WTC11 (cell line): Measurements from ENCODE around the gene MX1. TPM values are rescaled to one million over a fixed set of nuclear protein-coding genes. Genes with fewer than 3 reads are reported as not detected.

Experiments
- ATAC-seq: fragments of 200-7000 bp; cut with Tn5 transposase; 2 replicates; pipeline ENCODE4 v1.10.0; 2021; ENCODE audit warnings: mild to moderate bottlenecking, moderate library complexity
- CTCF ChIA-PET: fragments of 300-600 bp; sonication (Branson Sonifier 250); formaldehyde crosslinking; loops from one replicate; lab custom pipeline; 2021; ENCODE audit warnings: antibody characterized with exemption; lab: Charles Lee
- POLR2A ChIA-PET: fragments of 350-600 bp; sonication (Branson Sonifier 250); formaldehyde crosslinking; loops from one replicate; lab custom pipeline; 2021; ENCODE audit warnings: antibody characterized with exemption; lab: Charles Lee
- DNase-seq: peaks from one replicate; pipeline ENCODE4 v3.0.0; 2021; ENCODE audit warnings: low spot score
- H3K27ac Mint-ChIP-seq: 2 replicates; pipeline ENCODE4 v1.8.0; 2021; ENCODE audit warnings: mixed read lengths
- H3K27me3 Mint-ChIP-seq: 2 replicates; pipeline ENCODE4 v1.8.0; 2021; ENCODE audit warnings: low read depth, mild to moderate bottlenecking, moderate library complexity, mixed read lengths
- H3K36me3 Mint-ChIP-seq: 2 replicates; pipeline ENCODE4 v1.8.0; 2021; ENCODE audit warnings: mixed read lengths
- H3K4me1 Mint-ChIP-seq: 2 replicates; pipeline ENCODE4 v1.8.0; 2022; ENCODE audit warnings: mixed read lengths
- H3K4me3 Mint-ChIP-seq: 2 replicates; pipeline ENCODE4 v1.8.0; 2021; ENCODE audit warnings: mild to moderate bottlenecking, moderate library complexity, mixed read lengths
- H3K9me3 Mint-ChIP-seq: 2 replicates; pipeline ENCODE4 v1.8.0; 2021; ENCODE audit warnings: mixed read lengths
- EMX1 ChIP-seq: fragments of 250-450 bp; sonication (Bioruptor Pico); IDR thresholded peaks from 2 replicates; pipeline ENCODE4 v1.8.0; 2021; ENCODE audit warnings: mild to moderate bottlenecking
- FOXJ3 ChIP-seq: sonication (generic); formaldehyde crosslinking; IDR thresholded peaks from 2 replicates; pipeline ENCODE4 v1.9.0; 2021; ENCODE audit warnings: missing genetic modification reagents, mild to moderate bottlenecking, borderline replicate concordance
- FOXK1 ChIP-seq: sonication (generic); formaldehyde crosslinking; IDR thresholded peaks from 2 replicates; pipeline ENCODE4 v1.8.0; 2022; ENCODE audit warnings: mild to moderate bottlenecking, moderate library complexity, missing genetic modification reagents
- NFATC4 ChIP-seq: fragments of 250-450 bp; sonication (Bioruptor Pico); IDR thresholded peaks from 2 replicates; pipeline ENCODE4 v1.9.0; 2021; ENCODE audit warnings: mild to moderate bottlenecking
- NFE2L1 ChIP-seq: sonication (generic); formaldehyde crosslinking; IDR thresholded peaks from 2 replicates; pipeline ENCODE4 v1.8.1; 2023; ENCODE audit warnings: missing genetic modification reagents
- RORB ChIP-seq: fragments of 250-450 bp; sonication (Bioruptor Pico); IDR thresholded peaks from 2 replicates; pipeline ENCODE4 v1.9.0; 2021; ENCODE audit warnings: mild to moderate bottlenecking
- ZNF121 ChIP-seq: sonication (generic); formaldehyde crosslinking; IDR thresholded peaks from 2 replicates; pipeline ENCODE4 v1.8.0; 2023; ENCODE audit warnings: missing genetic modification reagents
- ZNF219 ChIP-seq: sonication (generic); formaldehyde crosslinking; IDR thresholded peaks from 2 replicates; pipeline ENCODE4 v1.8.0; 2023; ENCODE audit warnings: missing genetic modification reagents, mild to moderate bottlenecking, borderline replicate concordance
- ZNF263 ChIP-seq: sonication (generic); formaldehyde crosslinking; IDR thresholded peaks from 2 replicates; pipeline ENCODE4 v1.8.1; 2022; ENCODE audit warnings: low read depth, mild to moderate bottlenecking, moderate library complexity, missing genetic modification reagents
- ZNF416 ChIP-seq: fragments of 250-450 bp; sonication (Bioruptor Pico); IDR thresholded peaks from 2 replicates; pipeline ENCODE4 v1.9.0; 2021; ENCODE audit warnings: mild to moderate bottlenecking, inconsistent platforms
- ZNF423 ChIP-seq: fragments of 250-450 bp; sonication (Bioruptor Pico); IDR thresholded peaks from 2 replicates; pipeline ENCODE4 v2.1.2; 2022; ENCODE audit warnings: mild to moderate bottlenecking, moderate library complexity
- total RNA-seq: library from RNA; stranded (reverse); gene quantifications from 3 replicates; pipeline ENCODE4 v1.2.3, GENCODE V29; 2021
- TF ChIP-seq, protein P1 (sequence below): sonication (generic); formaldehyde crosslinking; IDR thresholded peaks from 2 replicates; pipeline ENCODE4 v1.8.1; 2023; ENCODE audit warnings: mild to moderate bottlenecking, missing genetic modification reagents
- TF ChIP-seq, protein P2 (sequence below): sonication (generic); formaldehyde crosslinking; IDR thresholded peaks from 2 replicates; pipeline ENCODE4 v1.8.0; 2022; ENCODE audit warnings: mild to moderate bottlenecking, missing genetic modification reagents
- TF ChIP-seq, protein P3 (sequence below): fragments of 250-450 bp; sonication (Bioruptor Pico); IDR thresholded peaks from 2 replicates; pipeline ENCODE4 v2.1.2; 2022; ENCODE audit warnings: mild to moderate bottlenecking, moderate library complexity
- TF ChIP-seq, protein P4 (sequence below): sonication (generic); formaldehyde crosslinking; IDR thresholded peaks from 2 replicates; pipeline ENCODE4 v1.8.0; 2023; ENCODE audit warnings: missing genetic modification reagents, mild to moderate bottlenecking, borderline replicate concordance
- TF ChIP-seq, protein P5 (sequence below): sonication (generic); formaldehyde crosslinking; IDR thresholded peaks from 2 replicates; pipeline ENCODE4 v1.8.1; 2022; ENCODE audit warnings: mild to moderate bottlenecking, missing genetic modification reagents, moderate library complexity, borderline replicate concordance
- TF ChIP-seq, protein P6 (sequence below): fragments of 200-600 bp; IDR thresholded peaks from 2 replicates; pipeline ENCODE4 v1.8.0; 2022; ENCODE audit warnings: antibody characterized with exemption
- TF ChIP-seq, protein P7 (sequence below): fragments of 250-450 bp; sonication (Bioruptor Pico); IDR thresholded peaks from 2 replicates; pipeline ENCODE4 v1.9.0; 2021; ENCODE audit warnings: moderate library complexity, mild to moderate bottlenecking, inconsistent platforms, borderline replicate concordance

The MX1 gene
- total RNA-seq, 1 experiment from 2014 or later: 3.6 TPM

DNA sequence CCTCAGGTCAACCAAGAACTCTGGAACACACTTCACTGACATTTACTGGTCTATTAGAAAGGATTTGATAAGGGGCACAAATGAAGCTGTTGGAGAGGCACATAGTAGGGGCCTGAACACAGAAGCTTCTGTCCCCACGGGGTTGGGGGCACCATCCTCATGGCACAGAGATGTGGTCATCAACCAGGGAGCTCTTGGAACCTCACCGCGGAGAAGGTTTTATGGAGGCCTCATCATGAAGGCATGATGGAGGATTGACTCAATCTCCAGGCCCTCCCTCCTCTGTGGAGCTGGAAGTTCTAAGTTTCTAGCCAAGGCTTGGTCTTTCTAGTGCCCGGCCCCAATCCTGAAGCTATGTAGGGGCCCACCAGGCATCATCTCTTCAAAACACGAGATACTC, 23.6 kb downstream of the MX1 start:
- Mint-ChIP-seq H3K4me3 (no peak overlapping the region), H3K9me3 (no peaks in the 10 kb centered on the region), H3K36me3 (no peaks in the 10 kb centered on the region), H3K27ac (no peak overlapping the region), H3K27me3 (peaks cover 3% of the 10 kb centered on the region), H3K4me1 (peaks cover 23% of the 10 kb centered on the region)
- ChIA-PET CTCF (no interaction called here), POLR2A (no interaction called here)
- TF ChIP-seq NFE2L1 (no peak), ZNF416 (CRISPR knock-in tag) (no peak), EMX1 (CRISPR knock-in tag) (no peak), ZNF219 (CRISPR knock-in tag) (no peak), FOXK1 (CRISPR knock-in tag) (no peak), FOXJ3 (CRISPR knock-in tag) (no peak), ZNF121 (CRISPR knock-in tag) (no peak), ZNF263 (no peak), ZNF423 (no peak), RORB (CRISPR knock-in tag) (no peak)
- TF ChIP-seq, protein P1, sequence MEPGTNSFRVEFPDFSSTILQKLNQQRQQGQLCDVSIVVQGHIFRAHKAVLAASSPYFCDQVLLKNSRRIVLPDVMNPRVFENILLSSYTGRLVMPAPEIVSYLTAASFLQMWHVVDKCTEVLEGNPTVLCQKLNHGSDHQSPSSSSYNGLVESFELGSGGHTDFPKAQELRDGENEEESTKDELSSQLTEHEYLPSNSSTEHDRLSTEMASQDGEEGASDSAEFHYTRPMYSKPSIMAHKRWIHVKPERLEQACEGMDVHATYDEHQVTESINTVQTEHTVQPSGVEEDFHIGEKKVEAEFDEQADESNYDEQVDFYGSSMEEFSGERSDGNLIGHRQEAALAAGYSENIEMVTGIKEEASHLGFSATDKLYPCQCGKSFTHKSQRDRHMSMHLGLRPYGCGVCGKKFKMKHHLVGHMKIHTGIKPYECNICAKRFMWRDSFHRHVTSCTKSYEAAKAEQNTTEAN (CRISPR knock-in tag): no peak
- TF ChIP-seq, protein P2, sequence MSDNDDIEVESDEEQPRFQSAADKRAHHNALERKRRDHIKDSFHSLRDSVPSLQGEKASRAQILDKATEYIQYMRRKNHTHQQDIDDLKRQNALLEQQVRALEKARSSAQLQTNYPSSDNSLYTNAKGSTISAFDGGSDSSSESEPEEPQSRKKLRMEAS (CRISPR knock-in tag): no peak
- TF ChIP-seq, protein P3, sequence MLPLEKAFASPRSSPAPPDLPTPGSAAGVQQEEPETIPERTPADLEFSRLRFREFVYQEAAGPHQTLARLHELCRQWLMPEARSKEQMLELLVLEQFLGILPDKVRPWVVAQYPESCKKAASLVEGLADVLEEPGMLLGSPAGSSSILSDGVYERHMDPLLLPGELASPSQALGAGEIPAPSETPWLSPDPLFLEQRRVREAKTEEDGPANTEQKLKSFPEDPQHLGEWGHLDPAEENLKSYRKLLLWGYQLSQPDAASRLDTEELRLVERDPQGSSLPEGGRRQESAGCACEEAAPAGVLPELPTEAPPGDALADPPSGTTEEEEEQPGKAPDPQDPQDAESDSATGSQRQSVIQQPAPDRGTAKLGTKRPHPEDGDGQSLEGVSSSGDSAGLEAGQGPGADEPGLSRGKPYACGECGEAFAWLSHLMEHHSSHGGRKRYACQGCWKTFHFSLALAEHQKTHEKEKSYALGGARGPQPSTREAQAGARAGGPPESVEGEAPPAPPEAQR (CRISPR knock-in tag): no peak
- no peak for DNase-seq
- ATAC-seq: no peak

DNA sequence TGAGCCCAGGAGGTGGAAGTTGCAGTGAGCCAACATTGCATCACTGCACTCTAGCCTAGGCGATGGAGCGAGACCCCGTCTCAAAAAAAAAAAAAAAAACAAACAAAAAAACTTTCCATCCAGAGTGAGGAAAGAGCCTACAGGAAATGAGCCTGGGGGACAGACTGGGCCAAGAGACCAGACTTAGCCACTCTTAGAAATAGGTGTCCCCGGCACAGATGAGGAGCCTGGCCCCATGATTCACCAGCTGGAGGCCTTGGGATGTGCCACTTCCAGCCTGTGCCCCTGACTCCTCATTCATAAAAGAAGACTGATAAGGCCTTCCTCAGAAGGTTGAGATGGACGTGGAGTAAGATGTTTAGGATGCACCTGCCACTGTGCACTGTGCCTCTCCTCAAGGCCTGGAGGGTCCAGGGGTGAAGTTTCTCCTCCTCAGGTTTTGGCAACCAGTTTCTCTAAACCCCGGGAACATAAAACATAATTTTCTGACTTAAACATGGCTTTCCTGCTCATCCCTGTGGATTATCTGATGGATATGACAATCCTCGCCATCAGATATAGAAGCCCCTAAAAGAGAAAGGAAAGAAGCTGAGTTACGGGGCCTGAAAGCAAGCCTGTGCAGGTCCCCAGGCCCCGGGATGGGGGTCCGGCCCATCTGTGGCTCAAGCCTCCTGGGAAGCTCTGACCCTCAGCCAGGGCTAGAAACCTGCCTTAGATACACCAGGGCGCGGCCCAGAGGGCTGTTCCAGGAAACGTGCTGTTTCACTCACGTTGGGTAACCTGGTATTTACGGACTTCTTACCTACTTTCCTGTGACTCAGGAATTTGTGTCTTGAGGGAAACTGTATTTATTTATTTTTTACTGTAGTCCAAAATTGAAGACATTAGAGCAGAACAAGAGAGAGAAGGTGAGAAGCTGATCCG, 26.0 kb downstream of the MX1 start:
- TF ChIP-seq, protein P4, sequence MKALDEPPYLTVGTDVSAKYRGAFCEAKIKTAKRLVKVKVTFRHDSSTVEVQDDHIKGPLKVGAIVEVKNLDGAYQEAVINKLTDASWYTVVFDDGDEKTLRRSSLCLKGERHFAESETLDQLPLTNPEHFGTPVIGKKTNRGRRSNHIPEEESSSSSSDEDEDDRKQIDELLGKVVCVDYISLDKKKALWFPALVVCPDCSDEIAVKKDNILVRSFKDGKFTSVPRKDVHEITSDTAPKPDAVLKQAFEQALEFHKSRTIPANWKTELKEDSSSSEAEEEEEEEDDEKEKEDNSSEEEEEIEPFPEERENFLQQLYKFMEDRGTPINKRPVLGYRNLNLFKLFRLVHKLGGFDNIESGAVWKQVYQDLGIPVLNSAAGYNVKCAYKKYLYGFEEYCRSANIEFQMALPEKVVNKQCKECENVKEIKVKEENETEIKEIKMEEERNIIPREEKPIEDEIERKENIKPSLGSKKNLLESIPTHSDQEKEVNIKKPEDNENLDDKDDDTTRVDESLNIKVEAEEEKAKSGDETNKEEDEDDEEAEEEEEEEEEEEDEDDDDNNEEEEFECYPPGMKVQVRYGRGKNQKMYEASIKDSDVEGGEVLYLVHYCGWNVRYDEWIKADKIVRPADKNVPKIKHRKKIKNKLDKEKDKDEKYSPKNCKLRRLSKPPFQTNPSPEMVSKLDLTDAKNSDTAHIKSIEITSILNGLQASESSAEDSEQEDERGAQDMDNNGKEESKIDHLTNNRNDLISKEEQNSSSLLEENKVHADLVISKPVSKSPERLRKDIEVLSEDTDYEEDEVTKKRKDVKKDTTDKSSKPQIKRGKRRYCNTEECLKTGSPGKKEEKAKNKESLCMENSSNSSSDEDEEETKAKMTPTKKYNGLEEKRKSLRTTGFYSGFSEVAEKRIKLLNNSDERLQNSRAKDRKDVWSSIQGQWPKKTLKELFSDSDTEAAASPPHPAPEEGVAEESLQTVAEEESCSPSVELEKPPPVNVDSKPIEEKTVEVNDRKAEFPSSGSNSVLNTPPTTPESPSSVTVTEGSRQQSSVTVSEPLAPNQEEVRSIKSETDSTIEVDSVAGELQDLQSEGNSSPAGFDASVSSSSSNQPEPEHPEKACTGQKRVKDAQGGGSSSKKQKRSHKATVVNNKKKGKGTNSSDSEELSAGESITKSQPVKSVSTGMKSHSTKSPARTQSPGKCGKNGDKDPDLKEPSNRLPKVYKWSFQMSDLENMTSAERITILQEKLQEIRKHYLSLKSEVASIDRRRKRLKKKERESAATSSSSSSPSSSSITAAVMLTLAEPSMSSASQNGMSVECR (CRISPR knock-in tag): no peak
- Mint-ChIP-seq H3K4me3 (no peak overlapping the region), H3K27ac (no peak overlapping the region), H3K36me3 (no peaks in the 10 kb centered on the region), H3K9me3 (no peaks in the 10 kb centered on the region), H3K27me3 (no peaks in the 10 kb centered on the region; the same call in 1 of the 2 replicates), H3K4me1 (peaks cover 22% of the 10 kb centered on the region)
- DNase-seq: no peak
- ChIA-PET POLR2A (interaction anchor here (1.5 kb wide), 1 partner anchor 83 kb away, joined by 3 read pairs; no protein-coding TSS in a partner anchor), CTCF (interaction anchor here (1.4 kb wide), 1 partner anchor 282 kb away, joined by 3 read pairs; no protein-coding TSS in a partner anchor)
- no peak for ATAC-seq

DNA sequence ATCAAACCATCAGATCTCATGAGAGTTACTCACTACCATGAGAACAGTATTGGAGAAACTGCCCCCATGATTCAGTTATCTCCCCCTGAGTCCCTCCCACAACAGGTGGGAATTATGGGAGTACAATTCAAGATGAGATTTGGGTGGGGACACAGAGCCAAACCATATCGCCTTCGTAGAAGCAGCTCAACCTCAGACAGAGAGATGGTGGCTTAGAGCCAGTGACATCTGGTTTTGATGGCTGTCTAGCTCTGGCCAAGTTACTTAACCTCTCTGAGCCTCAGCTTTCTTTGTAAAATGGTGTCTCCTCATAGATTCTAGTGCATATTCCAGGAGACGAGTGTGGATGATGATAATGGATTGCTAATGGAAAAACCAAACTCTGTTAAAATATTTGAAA, 27.2 kb downstream of the MX1 start:
- Mint-ChIP-seq H3K4me3 (no peak overlapping the region), H3K27me3 (no peaks in the 10 kb centered on the region), H3K9me3 (no peaks in the 10 kb centered on the region), H3K4me1 (peaks cover 22% of the 10 kb centered on the region), H3K27ac (no peak overlapping the region), H3K36me3 (no peaks in the 10 kb centered on the region)
- ATAC-seq (no peak), DNase-seq (no peak)
- CTCF ChIA-PET: interaction anchor here (1.1 to 1.4 kb wide), 2 partner anchors 170 to 283 kb away, joined by 3 to 4 read pairs; no protein-coding TSS in a partner anchor
- POLR2A ChIA-PET: interaction anchor here (0.6 to 1.5 kb wide), 2 partner anchors 84 to 502 kb away, joined by 3 read pairs; no protein-coding TSS in a partner anchor
- TF ChIP-seq, protein P5, sequence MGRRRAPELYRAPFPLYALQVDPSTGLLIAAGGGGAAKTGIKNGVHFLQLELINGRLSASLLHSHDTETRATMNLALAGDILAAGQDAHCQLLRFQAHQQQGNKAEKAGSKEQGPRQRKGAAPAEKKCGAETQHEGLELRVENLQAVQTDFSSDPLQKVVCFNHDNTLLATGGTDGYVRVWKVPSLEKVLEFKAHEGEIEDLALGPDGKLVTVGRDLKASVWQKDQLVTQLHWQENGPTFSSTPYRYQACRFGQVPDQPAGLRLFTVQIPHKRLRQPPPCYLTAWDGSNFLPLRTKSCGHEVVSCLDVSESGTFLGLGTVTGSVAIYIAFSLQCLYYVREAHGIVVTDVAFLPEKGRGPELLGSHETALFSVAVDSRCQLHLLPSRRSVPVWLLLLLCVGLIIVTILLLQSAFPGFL (CRISPR knock-in tag): no peak
- TF ChIP-seq, protein P6, sequence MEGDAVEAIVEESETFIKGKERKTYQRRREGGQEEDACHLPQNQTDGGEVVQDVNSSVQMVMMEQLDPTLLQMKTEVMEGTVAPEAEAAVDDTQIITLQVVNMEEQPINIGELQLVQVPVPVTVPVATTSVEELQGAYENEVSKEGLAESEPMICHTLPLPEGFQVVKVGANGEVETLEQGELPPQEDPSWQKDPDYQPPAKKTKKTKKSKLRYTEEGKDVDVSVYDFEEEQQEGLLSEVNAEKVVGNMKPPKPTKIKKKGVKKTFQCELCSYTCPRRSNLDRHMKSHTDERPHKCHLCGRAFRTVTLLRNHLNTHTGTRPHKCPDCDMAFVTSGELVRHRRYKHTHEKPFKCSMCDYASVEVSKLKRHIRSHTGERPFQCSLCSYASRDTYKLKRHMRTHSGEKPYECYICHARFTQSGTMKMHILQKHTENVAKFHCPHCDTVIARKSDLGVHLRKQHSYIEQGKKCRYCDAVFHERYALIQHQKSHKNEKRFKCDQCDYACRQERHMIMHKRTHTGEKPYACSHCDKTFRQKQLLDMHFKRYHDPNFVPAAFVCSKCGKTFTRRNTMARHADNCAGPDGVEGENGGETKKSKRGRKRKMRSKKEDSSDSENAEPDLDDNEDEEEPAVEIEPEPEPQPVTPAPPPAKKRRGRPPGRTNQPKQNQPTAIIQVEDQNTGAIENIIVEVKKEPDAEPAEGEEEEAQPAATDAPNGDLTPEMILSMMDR: no peak
- TF ChIP-seq, protein P7, sequence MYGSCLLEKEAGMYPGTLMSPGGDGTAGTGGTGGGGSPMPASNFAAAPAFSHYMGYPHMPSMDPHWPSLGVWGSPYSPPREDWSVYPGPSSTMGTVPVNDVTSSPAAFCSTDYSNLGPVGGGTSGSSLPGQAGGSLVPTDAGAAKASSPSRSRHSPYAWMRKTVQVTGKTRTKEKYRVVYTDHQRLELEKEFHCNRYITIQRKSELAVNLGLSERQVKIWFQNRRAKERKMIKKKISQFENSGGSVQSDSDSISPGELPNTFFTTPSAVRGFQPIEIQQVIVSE: no peak
- no peak for TF ChIP-seq NFATC4 (CRISPR knock-in tag)
